ENCODE measurements around the gene COG1. TPM values are rescaled to one million over a fixed set of nuclear protein-coding genes. Genes with fewer than 3 reads are reported as not detected.

Gene COG1
- total and polyA plus RNA-seq, 2 of the 8 experiments (the other 6 are each of a cell fraction or from before 2014, with no cell fraction given), result 11.0 to 19.5 TPM

- no peak overlapping the region for H3K9ac ChIP-seq (replicated peaks in 1 of 4; ENCODE audit: extremely low read depth in 1 of 4, low read depth in 3 of 4, low read length in 3 of 4)
- no peak overlapping the region for H3K4ac ChIP-seq (replicated peaks; ENCODE audit: insufficient read length, low read depth, low read length)
- H3K23ac ChIP-seq (ENCODE audit: insufficient read length), result no peak overlapping the region
- WGBS, 2 experiments (ENCODE audit: extremely low coverage in 1 of 2, insufficient coverage in 1 of 2, insufficient read length in 1 of 2, insufficient replicate concordance in 2 of 2, low coverage in 1 of 2, low lambda C conversion rate in 2 of 2, missing lambda C conversion rate in 1 of 2), result 86% methylated on average over 10 of the region's 10 CpGs; no CpG with 5 or more reads in 1 of the 2 experiments
- H3K9me3 ChIP-seq (ENCODE audit: insufficient read depth in 2 of 2, low read depth in 1 of 2, low read length in 1 of 2), result no peaks in the 10 kb centered on the region
- POLR2A ChIA-PET (ENCODE audit: partially characterized antibody), result interaction anchor here (0.9 to 2.7 kb wide), 2 partner anchors 14 to 62 kb away, joined by 3 to 6 read pairs; partner anchors contain the start of gene CDC42EP4
- no peak overlapping the region for H3K4me2 ChIP-seq (ENCODE audit: insufficient read depth in 1 of 2, low read depth in 2 of 2, low read length in 2 of 2)
- H2AFZ ChIP-seq (ENCODE audit: low read length), result no peak overlapping the region
- H3K4me3 ChIP-seq (ENCODE audit: extremely low read depth in 1 of 4, insufficient read depth in 2 of 4, low read depth in 3 of 4, low read length in 4 of 4), result no peak overlapping the region
- H3K23me2 ChIP-seq (ENCODE audit: low read depth, low read length), result no peaks in the 10 kb centered on the region
- peaks cover 2 to 16% (median 9%) of the 10 kb centered on the region in 4 experiments; a peak in 6 of 8 replicates for H3K36me3 ChIP-seq (ENCODE audit: control insufficient read depth in 2 of 4, insufficient read depth in 4 of 4, low read length in 3 of 4)
- no peak overlapping the region for H2BK12ac ChIP-seq (ENCODE audit: low read depth, low read length)
- H3K27ac ChIP-seq (ENCODE audit: low read depth, low read length), result no peak overlapping the region
- CTCF ChIA-PET (ENCODE audit: partially characterized antibody), result interaction anchor here (0.8 to 19.7 kb wide), 9 partner anchors 6 to 522 kb away, joined by 3 to 439 read pairs (median 3); a partner anchor contains a TSS
- H4K20me1 ChIP-seq (replicated peaks in 1 of 2; ENCODE audit: control insufficient read depth in 1 of 2, insufficient read depth in 2 of 2, low read length in 2 of 2), result no peaks in the 10 kb centered on the region
- no peak overlapping the region for H4K5ac ChIP-seq (ENCODE audit: insufficient read length, low read depth, low read length)
- FAIRE-seq (no peak), DNase-seq (ENCODE audit: low read depth in 1 of 2, low spot score in 2 of 2) (no peak)
- H2BK20ac ChIP-seq (ENCODE audit: low read length), result no peak overlapping the region
- no peak overlapping the region for H2BK120ac ChIP-seq (replicated peaks; ENCODE audit: low read depth, low read length)
- H2BK5ac ChIP-seq (ENCODE audit: low read depth, low read length), result no peak overlapping the region
- H3K14ac ChIP-seq (ENCODE audit: insufficient read length), result no peak overlapping the region
- no peak overlapping the region for H2AK5ac ChIP-seq (ENCODE audit: low read depth, low read length)
- H4K91ac ChIP-seq (replicated peaks; ENCODE audit: insufficient read length, low read length), result no peak overlapping the region
- no peak overlapping the region for H3K18ac ChIP-seq (ENCODE audit: extremely low read depth, low read length)
- no peak overlapping the region for H3K56ac ChIP-seq (replicated peaks; ENCODE audit: insufficient read length, low read depth, low read length)
- H4K8ac ChIP-seq (ENCODE audit: extremely low read depth, insufficient read depth, low read length), result no peak overlapping the region
- no peaks in the 10 kb centered on the region for H3K27me3 ChIP-seq (replicated peaks in 1 of 4; ENCODE audit: control insufficient read depth in 3 of 4, extremely low read depth in 1 of 4, insufficient read depth in 3 of 4, low read length in 3 of 4)
- no peak overlapping the region for H2BK15ac ChIP-seq (ENCODE audit: low read length)
- H3K79me2 ChIP-seq (ENCODE audit: control insufficient read depth in 1 of 2, insufficient read depth in 2 of 2, low read length in 2 of 2), result no peaks in the 10 kb centered on the region
- peaks cover 0 to 3% (median under 1%) of the 10 kb centered on the region in 4 experiments; a peak in 2 of 7 replicates for H3K4me1 ChIP-seq (replicated peaks in 1 of 4; ENCODE audit: control insufficient read depth in 3 of 4, insufficient read depth in 4 of 4, low read length in 3 of 4)
- H3K79me1 ChIP-seq (ENCODE audit: low read depth, low read length), result no peaks in the 10 kb centered on the region
- TF ChIP-seq FOSL1 (IDR thresholded peaks at IDR 0.05; ENCODE audit: insufficient read depth, low read depth, low read length) (no peak), SRF (IDR thresholded peaks at IDR 0.05; ENCODE audit: low read depth, low read length) (no peak)
- TF ChIP-seq, protein P1, sequence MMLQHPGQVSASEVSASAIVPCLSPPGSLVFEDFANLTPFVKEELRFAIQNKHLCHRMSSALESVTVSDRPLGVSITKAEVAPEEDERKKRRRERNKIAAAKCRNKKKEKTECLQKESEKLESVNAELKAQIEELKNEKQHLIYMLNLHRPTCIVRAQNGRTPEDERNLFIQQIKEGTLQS (IDR thresholded peaks at IDR 0.05; ENCODE audit: insufficient read depth, low read depth, low read length), result no peak
These were observed 55.7 kb downstream of the COG1 start for GRCh38 chr17:73248532-73248931.
